Adrenal gland (tissue), 12 donors: ENCODE results near the gene ATF7IP. TPM values are rescaled to one million over a fixed set of nuclear protein-coding genes. Genes with fewer than 3 reads are reported as not detected.
A peak's percentile ranks its signal among the peaks of the same experiment; 100 is the strongest.
"Not testable (repeated sequence)": the region's sequence is repeated elsewhere in the genome, so short reads cannot be mapped to it uniquely, and the experiment has no call there.

ENCODE experiments used
- DNase-seq, 7 donors: peaks; one replicate each; pipeline ENCODE4 v3.0.0-alpha.2; 2019 to 2020
- H3K27ac ChIP-seq, 5 donors: fragments of 200-600 bp; sonication (generic) in 4 of 5; 1 replicate in 3 of 5; 2 replicates in 2 of 5; pipeline versions ENCODE4 v1.5.1 to v1.8.0; 2016 to 2020; ENCODE audit warnings: mild to moderate bottlenecking in 1 of 5
- H3K27me3 ChIP-seq: fragments of 200-600 bp; 2 replicates; pipeline ENCODE4 v1.8.0; 2021
- H3K36me3 ChIP-seq, 2 donors: fragments of 200-600 bp; replicated peaks in 1 of 2; 1 replicate in 1 of 2; 2 replicates in 1 of 2; pipeline versions ENCODE4 v1.5.1 to v1.8.0; 2018 to 2022
- H3K4me1 ChIP-seq, 2 donors: fragments of 200-600 bp; replicated peaks in 1 of 2; 1 replicate in 1 of 2; 2 replicates in 1 of 2; pipeline versions ENCODE4 v1.5.1 to v1.8.0; 2018 to 2021
- H3K4me3 ChIP-seq, 4 donors: fragments of 200-600 bp; sonication (generic) in 3 of 4; one replicate each; pipeline ENCODE4 v1.5.1; 2016 to 2018
- H3K9me3 ChIP-seq, 3 donors: fragments of 200-600 bp; sonication (generic) in 1 of 3; replicated peaks in 1 of 3; 1 replicate in 2 of 3; 2 replicates in 1 of 3; pipeline versions ENCODE4 v1.5.1 to v1.8.0; 2016 to 2021
- CTCF ChIP-seq, 6 experiments: fragments of 450-650 bp in 4 of 6; fragments of 200-600 bp in 2 of 6; sonication (generic) in 1 of 6; IDR thresholded peaks; 1 replicate in 5 of 6; 2 replicates in 1 of 6; pipeline versions ENCODE4 v1.5.1 to v1.8.0; 2016 to 2021; ENCODE audit warnings: antibody characterized with exemption in 6 of 6, mild to moderate bottlenecking in 2 of 6, moderate library complexity in 1 of 6
- POLR2A ChIP-seq, 2 donors: fragments of 450-650 bp; IDR thresholded peaks; one replicate each; pipeline ENCODE4 v1.6.1; 2017; ENCODE audit warnings: antibody characterized with exemption in 2 of 2, mild to moderate bottlenecking in 2 of 2, moderate library complexity in 1 of 2
- WGBS, 4 donors: extraction: QIAGEN DNeasy Blood & Tissue Kit in 2 of 4; methylation state at CpG; one replicate each; pipeline versions ENCODE4 v1.1.5 to v1.1.7; 2013 to 2017; 5-methylcytosine and 5-hydroxymethylcytosine counted together
- intact Hi-C, 2 donors: fragments of 100-400 bp; cut with DNase I; formaldehyde crosslinking; loops; one replicate each; pipeline versions ENCODE4 v1.14.1 to v1.15.0; 2022 to 2023
- polyA plus RNA-seq, 3 donors: library from polyadenylated mRNA; stranded (reverse); fragments of 200-250 nt in 2 of 3; fragments of 350-450 nt in 1 of 3; fragmentation: Illumina TruSeq in 1 of 3; extraction: RNeasy Lipid Tissue Mini Kit (QIAGEN cat#74804) in 1 of 3; gene quantifications; one replicate each; pipeline ENCODE4 v1.2.3, GENCODE V29; 2013 to 2014
- total RNA-seq, 9 donors: library from RNA; depleted of rRNA in 4 of 9; stranded (reverse); fragments of >200 nt in 4 of 9; fragments of 120-200 nt in 1 of 9; fragmentation: NEBNext Ultra II Directional in 1 of 9; extraction: Animal tissue kit (Norgen Biotek cat#: 25700) in 1 of 9; gene quantifications; one replicate each; pipeline versions ENCODE4 v1.1.0 to v1.2.4, GENCODE V29; 2013 to 2023
- donor health status: healthy with polysubstance abuse.
- donor health status: Bipolar disorder and iron deficiency.
- donor health status: DM: yes; HTN: yes; CAD: no.
- donor health status: DM: no; HTN: no; CAD: no.
- donor health status: DM: no; HTN: no; CAD: no.
- donor health status: DM: yes; HTN: yes; CAD: no.

The ATF7IP gene
- total and polyA plus RNA-seq, 12 donors, result 8.5 to 101 (median 45.3) TPM

GRCh38 chr12:14400599-14400998 lies 35.1 kb downstream of the ATF7IP start:
- Histone ChIP-seq H3K9me3 (peaks cover 0 to 14% (median 12%) of the 10 kb centered on the region in 3 donors), H3K36me3 (no peaks in the 10 kb centered on the region), H3K27me3 (no peaks in the 10 kb centered on the region), H3K4me3 (no peak overlapping the region), H3K4me1 (peaks cover 16 to 47% of the 10 kb centered on the region in 2 donors), H3K27ac (no peak overlapping the region)
- WGBS, 4 donors, result 90 to 94% (median 92%) methylated on average over 1 of the region's 1 CpG
- DNase-seq, result no peak
- no peak for TF ChIP-seq POLR2A (IDR thresholded peaks at IDR 0.05)
- intact Hi-C loops, result no loop called here

GRCh38 chr12:14401267-14401666 lies 35.8 kb downstream of the ATF7IP start:
- H3K4me3 ChIP-seq, H3K27ac ChIP-seq, DNase-seq, H3K27me3 ChIP-seq, H3K36me3 ChIP-seq, intact Hi-C loops: not testable (repeated sequence)
- H3K4me1 ChIP-seq, result peaks cover 16 to 42% of the 10 kb centered on the region in 2 donors
- 82 to 96% (median 93%) methylated on average over 6 of the region's 6 CpGs for WGBS, 4 donors
- peaks cover 0 to 14% (median 12%) of the 10 kb centered on the region in 3 donors for H3K9me3 ChIP-seq

GRCh38 chr12:14402697-14403096 lies 37.2 kb downstream of the ATF7IP start:
- H3K9me3 ChIP-seq, result peaks cover 0 to 14% (median 12%) of the 10 kb centered on the region in 3 donors
- H3K4me1 ChIP-seq, result peaks cover 16 to 42% of the 10 kb centered on the region in 2 donors
- intact Hi-C loops, result no loop called here
- TF ChIP-seq POLR2A (IDR thresholded peaks at IDR 0.05), result no peak
- TF ChIP-seq CTCF (IDR thresholded peaks at IDR 0.05), result no peak
- H3K4me3 ChIP-seq, result no peak overlapping the region
- H3K27me3 ChIP-seq, result no peaks in the 10 kb centered on the region
- no peaks in the 10 kb centered on the region for H3K36me3 ChIP-seq
- no peak for DNase-seq
- H3K27ac ChIP-seq, result no peak overlapping the region
- WGBS, 4 donors, result 90 to 94% (median 93%) methylated on average over 4 of the region's 4 CpGs

- H3K27me3 ChIP-seq, result no peaks in the 10 kb centered on the region
- TF ChIP-seq POLR2A (IDR thresholded peaks at IDR 0.05) (no peak), CTCF (IDR thresholded peaks at IDR 0.05) (no peak)
- peaks cover 0 to 14% (median 10%) of the 10 kb centered on the region in 3 donors for H3K9me3 ChIP-seq
- H3K36me3 ChIP-seq, result no peaks in the 10 kb centered on the region
- H3K4me3 ChIP-seq, result no peak overlapping the region
- DNase-seq, result no peak
- peak overlapping the region in 2 of 5 donors; percentile 13 to 19 for H3K27ac ChIP-seq
- intact Hi-C loops, result no loop called here
- 29 to 43% (median 35%) methylated on average over 1 of the region's 1 CpG for WGBS, 4 donors
- peaks cover 16 to 42% of the 10 kb centered on the region in 2 donors for H3K4me1 ChIP-seq
Observed at GRCh38 chr12:14403293-14403692, 37.8 kb downstream of the ATF7IP start.

- DNase-seq, result peak; percentile 29 to 67 (median 48)
- WGBS, 4 donors, result 0 to 32% (median 11%) methylated on average over 1 of the region's 1 CpG
- Histone ChIP-seq H3K27ac (peak overlapping the region in 2 of 5 donors; percentile 13 to 19), H3K4me3 (no peak overlapping the region), H3K27me3 (no peaks in the 10 kb centered on the region), H3K4me1 (peaks cover 16 to 47% of the 10 kb centered on the region in 2 donors), H3K9me3 (peaks cover 0 to 10% (median 9%) of the 10 kb centered on the region in 3 donors), H3K36me3 (no peaks in the 10 kb centered on the region)
- intact Hi-C loops, result no loop called here
- TF ChIP-seq POLR2A (IDR thresholded peaks at IDR 0.05), result no peak
- no peak for TF ChIP-seq CTCF (IDR thresholded peaks at IDR 0.05)
Observed at GRCh38 chr12:14403711-14404196, 38.3 kb downstream of the ATF7IP start.

- intact Hi-C loops, DNase-seq, H3K9me3 ChIP-seq, H3K4me3 ChIP-seq, H3K27ac ChIP-seq, H3K36me3 ChIP-seq, H3K27me3 ChIP-seq: not testable (repeated sequence)
- WGBS, 4 donors, result 81 to 92% (median 90%) methylated on average over 2 of the region's 2 CpGs
- peaks cover 16 to 54% of the 10 kb centered on the region in 2 donors for H3K4me1 ChIP-seq
Observed at GRCh38 chr12:14405407-14405806, 39.9 kb downstream of the ATF7IP start.
